Panc1 (cell line): ENCODE results near the gene SLC16A5.

Source experiments
- CTCF ChIP-seq: fragments of 450-650 bp; IDR thresholded peaks from 2 replicates; pipeline ENCODE4 v1.5.1; 2017; ENCODE audit warnings: mild to moderate bottlenecking
- SIN3A ChIP-seq: IDR thresholded peaks from 2 replicates; pipeline ENCODE4 v1.6.1; 2012; ENCODE audit warnings: low read depth, mild to moderate bottlenecking, low read length, moderate library complexity, borderline replicate concordance; ENCODE audit not compliant: insufficient read depth

- TF ChIP-seq SIN3A, result no peak
- no peak for TF ChIP-seq CTCF
Measured at GRCh38 chr17:75118307-75118706, 30.6 kb downstream of the SLC16A5 start.
